Adrenal gland (tissue), 5 donors: ENCODE measurements around the gene OLFM1.

Experiments
- POLR2A ChIP-seq, 2 donors: fragments of 450-650 bp; IDR thresholded peaks; one replicate each; pipeline ENCODE4 v1.6.1; 2017; ENCODE audit warnings: antibody characterized with exemption in 2 of 2, mild to moderate bottlenecking in 2 of 2, moderate library complexity in 1 of 2
- TF ChIP-seq, protein P1 (sequence below), 6 experiments: fragments of 450-650 bp in 4 of 6; fragments of 200-600 bp in 2 of 6; sonication (generic) in 1 of 6; IDR thresholded peaks; 1 replicate in 5 of 6; 2 replicates in 1 of 6; pipeline versions ENCODE4 v1.5.1 to v1.8.0; 2016 to 2021; ENCODE audit warnings: antibody characterized with exemption in 6 of 6, mild to moderate bottlenecking in 2 of 6, moderate library complexity in 1 of 6
- donor health status: DM: no; HTN: no; CAD: no.

DNA sequence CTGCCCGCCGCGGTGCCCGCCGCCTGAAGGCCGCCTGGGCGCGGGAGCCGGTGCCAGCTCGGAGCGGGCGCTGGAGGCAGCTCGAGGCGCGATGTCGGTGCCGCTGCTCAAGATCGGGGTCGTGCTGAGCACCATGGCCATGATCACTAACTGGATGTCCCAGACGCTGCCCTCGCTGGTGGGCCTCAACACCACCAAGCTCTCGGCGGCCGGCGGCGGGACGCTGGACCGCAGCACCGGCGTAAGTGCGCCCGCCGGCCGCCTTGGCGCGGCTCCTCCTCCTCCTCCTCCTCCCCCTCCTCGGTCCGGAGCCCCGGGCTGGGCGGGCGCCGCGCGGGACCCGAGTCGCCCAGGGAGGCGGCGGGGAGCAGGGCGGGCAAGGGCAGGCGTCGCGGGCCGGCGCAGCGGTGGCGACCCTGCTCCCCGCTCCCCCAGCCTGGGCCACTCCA, 455 bp downstream of the OLFM1 start:
- TF ChIP-seq, protein P1, sequence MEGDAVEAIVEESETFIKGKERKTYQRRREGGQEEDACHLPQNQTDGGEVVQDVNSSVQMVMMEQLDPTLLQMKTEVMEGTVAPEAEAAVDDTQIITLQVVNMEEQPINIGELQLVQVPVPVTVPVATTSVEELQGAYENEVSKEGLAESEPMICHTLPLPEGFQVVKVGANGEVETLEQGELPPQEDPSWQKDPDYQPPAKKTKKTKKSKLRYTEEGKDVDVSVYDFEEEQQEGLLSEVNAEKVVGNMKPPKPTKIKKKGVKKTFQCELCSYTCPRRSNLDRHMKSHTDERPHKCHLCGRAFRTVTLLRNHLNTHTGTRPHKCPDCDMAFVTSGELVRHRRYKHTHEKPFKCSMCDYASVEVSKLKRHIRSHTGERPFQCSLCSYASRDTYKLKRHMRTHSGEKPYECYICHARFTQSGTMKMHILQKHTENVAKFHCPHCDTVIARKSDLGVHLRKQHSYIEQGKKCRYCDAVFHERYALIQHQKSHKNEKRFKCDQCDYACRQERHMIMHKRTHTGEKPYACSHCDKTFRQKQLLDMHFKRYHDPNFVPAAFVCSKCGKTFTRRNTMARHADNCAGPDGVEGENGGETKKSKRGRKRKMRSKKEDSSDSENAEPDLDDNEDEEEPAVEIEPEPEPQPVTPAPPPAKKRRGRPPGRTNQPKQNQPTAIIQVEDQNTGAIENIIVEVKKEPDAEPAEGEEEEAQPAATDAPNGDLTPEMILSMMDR (IDR thresholded peaks at IDR 0.05) = no peak
- no peak for TF ChIP-seq POLR2A (IDR thresholded peaks at IDR 0.05)
